Gastroesophageal sphincter (tissue), 3 donors: ENCODE data around the gene ZNF215.

Source experiments
- CTCF ChIP-seq, 4 experiments: fragments of 200-600 bp in 2 of 4; fragments of 450-650 bp in 2 of 4; sonication (generic) in 1 of 4; IDR thresholded peaks; one replicate each; pipeline ENCODE4 v1.5.1; 2017 to 2019; ENCODE audit warnings: antibody characterized with exemption in 4 of 4, mild to moderate bottlenecking in 2 of 4, moderate library complexity in 2 of 4
- EP300 ChIP-seq: sonication (generic); formaldehyde crosslinking; IDR thresholded peaks from one replicate; pipeline ENCODE4 v1.6.1; 2017; ENCODE audit warnings: antibody characterized with exemption, mild to moderate bottlenecking
- POLR2A ChIP-seq, 2 donors: fragments of 450-650 bp; IDR thresholded peaks; one replicate each; pipeline ENCODE4 v1.6.1; 2017; ENCODE audit warnings: antibody characterized with exemption in 2 of 2, mild to moderate bottlenecking in 2 of 2, moderate library complexity in 1 of 2

- no peak for TF ChIP-seq EP300
- TF ChIP-seq CTCF (IDR thresholded peaks at IDR 0.05) = no peak
- no peak for TF ChIP-seq POLR2A (IDR thresholded peaks at IDR 0.05)
These were observed 62.3 kb downstream of the ZNF215 start for GRCh38 chr11:6988506-6988905.
